ENCODE measurements around the gene YPEL3.

YPEL3 gene

DNA sequence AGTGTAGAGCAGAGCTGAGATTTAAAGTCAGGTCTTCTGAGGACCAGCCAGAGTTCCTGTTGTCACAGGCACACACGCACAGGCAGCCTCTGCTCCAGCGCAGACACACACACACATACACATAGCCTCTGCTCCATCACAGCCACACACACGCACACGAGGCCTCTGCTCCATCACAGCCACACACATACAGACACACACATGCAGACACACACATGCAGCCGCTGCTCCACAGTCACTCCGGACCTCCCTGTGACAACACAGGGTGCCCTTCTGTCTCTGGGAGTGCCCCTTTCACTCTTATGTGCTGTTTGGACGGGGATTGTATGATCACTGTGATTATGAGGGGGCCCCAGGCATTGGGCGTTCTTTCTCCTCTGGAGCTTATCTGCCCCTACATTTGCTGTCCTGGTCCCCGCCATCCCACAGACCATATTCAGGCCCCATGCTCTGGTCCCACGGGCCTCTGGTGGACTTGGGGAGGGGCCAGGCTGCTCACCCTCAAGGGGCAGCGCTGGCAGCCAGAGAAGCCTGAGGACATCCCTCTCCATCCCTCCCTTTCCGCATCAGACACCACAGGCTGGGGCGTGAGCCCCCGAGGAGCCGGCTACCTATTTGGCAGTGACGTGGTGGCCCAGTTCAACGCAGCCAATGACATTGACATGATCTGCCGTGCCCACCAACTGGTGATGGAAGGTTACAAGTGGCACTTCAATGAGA, 11.8 kb downstream of the YPEL3 start:
- Histone ChIP-seq H3F3A (ENCODE audit: insufficient read depth, low read length) (no peaks in the 10 kb centered on the region), H3K79me2 (ENCODE audit: insufficient read depth, low read length) (no peaks in the 10 kb centered on the region), H3K27ac (ENCODE audit: low read depth, low read length, poor library complexity, severe bottlenecking) (no peak overlapping the region), H3K4me2 (ENCODE audit: low read length) (no peak overlapping the region), H3K4me1 (ENCODE audit: insufficient read depth, low read length, severe bottlenecking) (no peaks in the 10 kb centered on the region), H3K9me2 (ENCODE audit: low read depth, low read length) (no peaks in the 10 kb centered on the region), H3K9ac (ENCODE audit: low read length) (no peak overlapping the region), H3K36me3 (ENCODE audit: insufficient read depth, low read length) (peaks cover 62% of the 10 kb centered on the region), H3K9me3 (ENCODE audit: low read length) (no peaks in the 10 kb centered on the region), H4K20me1 (ENCODE audit: insufficient read depth, low read length) (no peaks in the 10 kb centered on the region), H3K4me3 (ENCODE audit: low read depth, low read length, poor library complexity, severe bottlenecking) (no peak overlapping the region), H3K27me3 (ENCODE audit: insufficient read depth, low read length) (no peaks in the 10 kb centered on the region), H2AFZ (ENCODE audit: low read length) (no peak overlapping the region)
- TF ChIP-seq, protein P1, sequence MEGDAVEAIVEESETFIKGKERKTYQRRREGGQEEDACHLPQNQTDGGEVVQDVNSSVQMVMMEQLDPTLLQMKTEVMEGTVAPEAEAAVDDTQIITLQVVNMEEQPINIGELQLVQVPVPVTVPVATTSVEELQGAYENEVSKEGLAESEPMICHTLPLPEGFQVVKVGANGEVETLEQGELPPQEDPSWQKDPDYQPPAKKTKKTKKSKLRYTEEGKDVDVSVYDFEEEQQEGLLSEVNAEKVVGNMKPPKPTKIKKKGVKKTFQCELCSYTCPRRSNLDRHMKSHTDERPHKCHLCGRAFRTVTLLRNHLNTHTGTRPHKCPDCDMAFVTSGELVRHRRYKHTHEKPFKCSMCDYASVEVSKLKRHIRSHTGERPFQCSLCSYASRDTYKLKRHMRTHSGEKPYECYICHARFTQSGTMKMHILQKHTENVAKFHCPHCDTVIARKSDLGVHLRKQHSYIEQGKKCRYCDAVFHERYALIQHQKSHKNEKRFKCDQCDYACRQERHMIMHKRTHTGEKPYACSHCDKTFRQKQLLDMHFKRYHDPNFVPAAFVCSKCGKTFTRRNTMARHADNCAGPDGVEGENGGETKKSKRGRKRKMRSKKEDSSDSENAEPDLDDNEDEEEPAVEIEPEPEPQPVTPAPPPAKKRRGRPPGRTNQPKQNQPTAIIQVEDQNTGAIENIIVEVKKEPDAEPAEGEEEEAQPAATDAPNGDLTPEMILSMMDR (IDR thresholded peaks at IDR 0.05; ENCODE audit: low read length) = no peak
- TF ChIP-seq EZH2 (IDR thresholded peaks at IDR 0.05; ENCODE audit: borderline replicate concordance, low read length) = no peak

DNA sequence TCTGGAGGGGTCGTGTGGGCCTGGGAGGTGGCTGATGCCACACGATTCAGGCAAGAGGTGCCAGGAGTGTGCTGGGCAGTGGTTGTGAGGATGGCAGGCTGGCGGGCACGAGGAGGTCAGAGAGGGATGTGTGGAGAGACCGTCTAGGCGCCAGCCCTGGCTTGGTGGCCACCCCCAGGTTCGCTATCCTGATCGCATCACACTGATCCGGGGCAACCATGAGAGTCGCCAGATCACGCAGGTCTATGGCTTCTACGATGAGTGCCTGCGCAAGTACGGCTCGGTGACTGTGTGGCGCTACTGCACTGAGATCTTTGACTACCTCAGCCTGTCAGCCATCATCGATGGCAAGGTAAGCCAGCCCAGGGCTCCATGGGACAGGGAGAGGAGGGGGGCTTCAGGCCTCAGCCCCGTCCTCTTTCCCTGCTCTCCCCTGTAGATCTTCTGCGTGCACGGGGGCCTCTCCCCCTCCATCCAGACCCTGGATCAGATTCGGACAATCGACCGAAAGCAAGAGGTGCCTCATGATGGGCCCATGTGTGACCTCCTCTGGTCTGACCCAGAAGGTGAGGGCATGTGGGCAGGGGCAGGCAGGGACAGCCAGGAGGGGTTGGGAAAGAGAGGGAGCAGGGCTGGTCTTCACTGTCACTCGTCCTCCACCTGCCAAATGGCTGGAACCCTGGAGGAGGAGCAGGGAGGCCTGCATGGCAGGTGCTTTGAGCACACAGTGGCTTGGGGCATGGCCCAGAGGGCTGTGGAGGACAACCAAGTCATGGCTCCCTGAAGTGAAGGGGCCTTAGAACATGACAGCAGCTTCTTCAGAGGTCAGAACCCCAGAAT, 12.6 kb downstream of the YPEL3 start:
- Histone ChIP-seq H2AFZ (ENCODE audit: low read length) (no peak overlapping the region), H3K79me2 (ENCODE audit: insufficient read depth, low read length) (peaks cover 4% of the 10 kb centered on the region; the same call in 1 of the 2 replicates), H3K4me1 (ENCODE audit: insufficient read depth, low read length, severe bottlenecking) (peaks cover under 1% of the 10 kb centered on the region), H4K20me1 (ENCODE audit: insufficient read depth, low read length) (no peaks in the 10 kb centered on the region), H3K4me2 (ENCODE audit: low read length) (no peak overlapping the region), H3K4me3 (ENCODE audit: low read depth, low read length, poor library complexity, severe bottlenecking) (no peak overlapping the region), H3K27me3 (ENCODE audit: insufficient read depth, low read length) (no peaks in the 10 kb centered on the region), H3K36me3 (ENCODE audit: insufficient read depth, low read length) (peaks cover 70% of the 10 kb centered on the region), H3K9me2 (ENCODE audit: low read depth, low read length) (no peaks in the 10 kb centered on the region), H3K9me3 (ENCODE audit: low read length) (no peaks in the 10 kb centered on the region), H3K27ac (ENCODE audit: low read depth, low read length, poor library complexity, severe bottlenecking) (no peak overlapping the region), H3K9ac (ENCODE audit: low read length) (no peak overlapping the region), H3F3A (ENCODE audit: insufficient read depth, low read length) (no peaks in the 10 kb centered on the region)
- TF ChIP-seq, protein P1 (IDR thresholded peaks at IDR 0.05; ENCODE audit: low read length) = no peak
- no peak for TF ChIP-seq EZH2 (IDR thresholded peaks at IDR 0.05; ENCODE audit: borderline replicate concordance, low read length)

DNA sequence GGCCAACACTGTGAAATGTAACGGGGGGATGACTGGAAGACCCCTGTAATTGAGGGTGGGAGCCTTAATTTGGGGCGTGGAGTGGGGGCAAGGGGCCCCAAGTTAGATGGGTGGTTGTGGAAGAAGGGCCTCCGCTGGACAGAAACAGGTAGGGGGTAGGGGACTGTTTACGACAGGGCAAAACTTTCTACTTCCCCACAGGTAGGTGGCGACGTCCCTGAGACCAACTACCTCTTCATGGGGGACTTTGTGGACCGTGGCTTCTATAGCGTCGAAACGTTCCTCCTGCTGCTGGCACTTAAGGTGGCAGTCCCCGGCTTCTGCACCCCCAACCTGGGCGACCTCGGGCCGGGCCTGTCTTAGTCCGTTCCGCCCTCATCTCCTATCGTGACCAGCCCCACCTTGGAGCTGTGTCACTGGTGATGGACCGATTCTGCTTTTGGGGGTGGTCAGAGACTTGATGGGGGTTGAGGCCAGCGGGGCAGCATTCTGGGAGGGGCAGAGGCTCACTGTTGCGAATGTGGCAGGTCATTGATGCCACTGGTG, 13.4 kb downstream of the YPEL3 start:
- Histone ChIP-seq H3K9ac (ENCODE audit: low read length) (no peak overlapping the region), H3K4me2 (ENCODE audit: low read length) (no peak overlapping the region), H3K27ac (ENCODE audit: low read depth, low read length, poor library complexity, severe bottlenecking) (no peak overlapping the region), H3K4me1 (ENCODE audit: insufficient read depth, low read length, severe bottlenecking) (peaks cover 8% of the 10 kb centered on the region), H4K20me1 (ENCODE audit: insufficient read depth, low read length) (no peaks in the 10 kb centered on the region), H2AFZ (ENCODE audit: low read length) (no peak overlapping the region), H3F3A (ENCODE audit: insufficient read depth, low read length) (no peaks in the 10 kb centered on the region), H3K9me3 (ENCODE audit: low read length) (no peaks in the 10 kb centered on the region), H3K79me2 (ENCODE audit: insufficient read depth, low read length) (peaks cover 12% of the 10 kb centered on the region; the same call in 1 of the 2 replicates), H3K4me3 (ENCODE audit: low read depth, low read length, poor library complexity, severe bottlenecking) (no peak overlapping the region), H3K27me3 (ENCODE audit: insufficient read depth, low read length) (no peaks in the 10 kb centered on the region), H3K36me3 (ENCODE audit: insufficient read depth, low read length) (peaks cover 78% of the 10 kb centered on the region), H3K9me2 (ENCODE audit: low read depth, low read length) (no peaks in the 10 kb centered on the region)
- TF ChIP-seq EZH2 (IDR thresholded peaks at IDR 0.05; ENCODE audit: borderline replicate concordance, low read length) = no peak
- TF ChIP-seq, protein P1 (IDR thresholded peaks at IDR 0.05; ENCODE audit: low read length) = no peak
